ENCODE data around the gene DISP2. TPM values are rescaled to one million over a fixed set of nuclear protein-coding genes. Genes with fewer than 3 reads are reported as not detected.

DISP2 gene
- total and polyA plus RNA-seq, 9 of the 15 experiments (the other 6 are each of a cell fraction or from before 2014, with no cell fraction given) = 0.06 to 0.89 (median 0.15) TPM; not detected in 1

DNA sequence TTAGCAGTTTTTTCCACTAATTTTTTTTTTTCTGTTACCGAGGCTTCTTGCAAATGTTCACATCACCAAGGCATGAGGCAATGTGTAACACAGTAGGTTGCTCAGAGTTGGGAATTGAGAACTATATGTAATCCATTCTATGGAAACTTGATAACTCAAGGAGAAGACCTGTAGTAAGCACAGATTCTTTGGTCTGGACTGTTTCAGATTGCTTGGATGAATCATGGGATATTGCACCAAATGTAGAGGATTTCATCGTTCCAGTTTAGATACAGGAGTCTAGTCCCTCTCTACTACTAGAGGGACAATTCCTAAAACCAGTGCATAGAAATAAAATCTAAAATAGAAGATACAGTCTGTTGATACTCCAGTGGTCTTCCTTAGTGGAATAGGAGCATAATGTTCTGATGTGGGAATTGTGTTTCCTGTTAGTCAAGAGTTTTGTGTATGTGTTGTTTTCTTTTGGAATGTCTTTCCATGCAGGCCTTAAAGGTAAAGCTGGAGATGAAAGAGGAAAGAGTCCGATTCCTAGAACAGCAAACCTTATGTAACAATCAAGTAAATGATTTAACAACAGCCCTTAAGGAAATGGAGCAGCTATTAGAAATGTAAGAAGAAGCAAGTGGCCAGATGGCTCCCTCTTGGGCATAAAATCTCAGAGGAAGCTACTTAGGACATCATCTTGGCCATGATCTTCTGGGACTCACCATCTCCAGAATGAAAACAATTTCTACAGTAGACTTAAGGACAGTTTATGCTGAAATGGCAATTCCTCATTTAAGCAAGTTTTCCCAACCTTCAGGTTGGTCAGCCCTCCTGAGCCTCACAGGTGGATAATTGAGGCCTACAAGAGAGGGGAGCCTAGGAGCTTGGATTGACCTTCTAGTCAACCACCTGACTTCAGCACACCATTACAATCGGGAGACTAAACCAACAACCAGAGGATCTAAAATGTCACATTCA, 35.2 kb downstream of the DISP2 start:
- Histone ChIP-seq H3K4me3 (no peak overlapping the region), H3K9me1 (ENCODE audit: control insufficient read depth, insufficient read depth, low read length) (no peaks in the 10 kb centered on the region), H3K36me3 (ENCODE audit: control insufficient read depth, insufficient read depth, low read length) (peaks cover 57% of the 10 kb centered on the region), H3K4me2 (ENCODE audit: insufficient read depth, low read length) (no peak overlapping the region), H3K4me1 (replicated peaks in 1 of 2; ENCODE audit: control insufficient read depth in 2 of 2, insufficient read depth in 2 of 2, low read length in 2 of 2) (no peaks in the 10 kb centered on the region), H3K9ac (ENCODE audit: insufficient read depth in 1 of 2, low read depth in 2 of 2, low read length in 2 of 2) (no peak overlapping the region), H3K79me2 (ENCODE audit: control insufficient read depth, insufficient read depth, low read length) (no peaks in the 10 kb centered on the region), H4K20me1 (replicated peaks; ENCODE audit: control insufficient read depth, insufficient read depth, low read length) (no peaks in the 10 kb centered on the region), H3K27me3 (ENCODE audit: control insufficient read depth in 2 of 2, insufficient read depth in 2 of 2, low read length in 2 of 2) (no peaks in the 10 kb centered on the region), H2AFZ (ENCODE audit: low read depth, low read length) (no peak overlapping the region), H3K27ac (ENCODE audit: extremely low read depth, low read depth, low read length) (no peak overlapping the region), H3K9me3 (replicated peaks; ENCODE audit: control insufficient read depth, insufficient read depth, low read depth, low read length) (no peaks in the 10 kb centered on the region)
- CTCF ChIA-PET (ENCODE audit: low intra/inter-chr PET ratio) = no interaction called here
- DNase-seq (ENCODE audit: extremely low read depth in 1 of 4, low spot score in 3 of 4) (no peak), ATAC-seq (no peak), FAIRE-seq (no peak)
- WGBS (ENCODE audit: insufficient coverage, low coverage, missing lambda C conversion rate) = 85% methylated on average over 4 of the region's 4 CpGs
- POLR2A ChIA-PET = interaction anchor here (0.6 to 1.4 kb wide), 2 partner anchors 20 to 28 kb away, joined by 3 to 4 read pairs; no protein-coding TSS in a partner anchor
- intact Hi-C loops (cut with micrococcal nuclease) (no loop called here), in situ Hi-C loops (cut with MboI) (no loop called here)
- no peak for TF ChIP-seq HEY1 (CRISPR knock-in tag; IDR thresholded peaks at IDR 0.05; ENCODE audit: borderline replicate concordance)
- TF ChIP-seq C11orf30 (IDR thresholded peaks at IDR 0.05; ENCODE audit: low read depth) = peak; percentile 68
- peak; percentile 71 for TF ChIP-seq ZNF316 (IDR thresholded peaks at IDR 0.05)
- 0 out of 2 replicates have a peak, but pooled peaks have one; percentile 8 for TF ChIP-seq MAFG (tag; conservative IDR thresholded peaks at IDR 0.05)
- BruUV-seq (replicated peaks) = TSS peak; percentile 44

Data from K562 (cell line).